H9 (cell line): ENCODE results near the gene PNPLA1. TPM values are rescaled to one million over a fixed set of nuclear protein-coding genes. Genes with fewer than 3 reads are reported as not detected.

ENCODE experiments used
- DNase-seq: peaks from one replicate; pipeline ENCODE4 v3.0.0-alpha.2; 2017
- H2AFZ ChIP-seq: one replicate; pipeline ENCODE4 v1.6.1; 2013; ENCODE audit warnings: mild to moderate bottlenecking, low read length, control low read depth, moderate library complexity
- H2AK5ac ChIP-seq: 2 replicates; pipeline ENCODE4 v1.6.1; 2013; ENCODE audit warnings: low read length, control low read depth, mixed read lengths; ENCODE audit not compliant: insufficient read length
- H2BK120ac ChIP-seq: one replicate; pipeline ENCODE4 v1.6.1; 2013; ENCODE audit warnings: low read depth, mild to moderate bottlenecking, low read length, control low read depth, inconsistent platforms; ENCODE audit not compliant: poor library complexity, severe bottlenecking
- H2BK12ac ChIP-seq: 2 replicates; pipeline ENCODE4 v1.6.1; 2013; ENCODE audit warnings: low read length, control low read depth, mixed read lengths, low read depth; ENCODE audit not compliant: insufficient read length
- H2BK15ac ChIP-seq: 2 replicates; pipeline ENCODE4 v1.6.1; 2013; ENCODE audit warnings: low read depth, low read length, control low read depth
- H2BK20ac ChIP-seq: one replicate; pipeline ENCODE4 v1.6.1; 2013; ENCODE audit warnings: low read depth, mild to moderate bottlenecking, low read length, control low read depth, inconsistent platforms; ENCODE audit not compliant: poor library complexity, severe bottlenecking
- H2BK5ac ChIP-seq: 2 replicates; pipeline ENCODE4 v1.6.1; 2013; ENCODE audit warnings: low read length, control low read depth, mixed read lengths; ENCODE audit not compliant: insufficient read length
- H3K14ac ChIP-seq: 2 replicates; pipeline ENCODE4 v1.6.1; 2013; ENCODE audit warnings: low read length, control low read depth; ENCODE audit not compliant: insufficient read depth
- H3K18ac ChIP-seq: 2 replicates; pipeline ENCODE4 v1.6.1; 2013; ENCODE audit warnings: low read depth, mild to moderate bottlenecking, mixed read lengths, low read length, control low read depth; ENCODE audit not compliant: insufficient read length
- H3K23ac ChIP-seq: 2 replicates; pipeline ENCODE4 v1.6.1; 2013; ENCODE audit warnings: low read length, control low read depth, mixed read lengths, low read depth; ENCODE audit not compliant: insufficient read length
- H3K23me2 ChIP-seq: 2 replicates; pipeline ENCODE4 v1.6.1; 2013; ENCODE audit warnings: low read depth, mild to moderate bottlenecking, mixed read lengths, low read length, control low read depth; ENCODE audit not compliant: insufficient read length, poor library complexity, severe bottlenecking
- H3K27ac ChIP-seq: 2 replicates; pipeline ENCODE4 v1.5.1; 2013; ENCODE audit warnings: low read length, control low read depth, mixed read lengths, low read depth; ENCODE audit not compliant: insufficient read length
- H3K27me3 ChIP-seq: 2 replicates; pipeline ENCODE4 v1.6.1; 2013; ENCODE audit warnings: low read length, control low read depth, inconsistent platforms; ENCODE audit not compliant: insufficient read depth
- H3K4ac ChIP-seq: 2 replicates; pipeline ENCODE4 v1.6.1; 2013; ENCODE audit warnings: low read depth, mild to moderate bottlenecking, control low read depth, inconsistent platforms, low read length, moderate library complexity
- H3K4me1 ChIP-seq: 2 replicates; pipeline ENCODE4 v1.6.1; 2013; ENCODE audit warnings: low read length, control low read depth, inconsistent platforms; ENCODE audit not compliant: insufficient read depth
- H3K4me2 ChIP-seq: 2 replicates; pipeline ENCODE4 v1.6.1; 2013; ENCODE audit warnings: low read length, control low read depth, mixed read lengths; ENCODE audit not compliant: insufficient read length, insufficient read depth
- H3K56ac ChIP-seq: 2 replicates; pipeline ENCODE4 v1.6.1; 2013; ENCODE audit warnings: low read depth, mild to moderate bottlenecking, mixed read lengths, low read length, control low read depth; ENCODE audit not compliant: insufficient read length
- H3K79me1 ChIP-seq: 2 replicates; pipeline ENCODE4 v1.6.1; 2013; ENCODE audit warnings: low read depth, mild to moderate bottlenecking, moderate library complexity, low read length, control low read depth, inconsistent platforms; ENCODE audit not compliant: insufficient read depth, poor library complexity, severe bottlenecking
- H3K79me2 ChIP-seq: 2 replicates; pipeline ENCODE4 v1.6.1; 2013; ENCODE audit warnings: low read length, control low read depth, inconsistent platforms; ENCODE audit not compliant: insufficient read depth
- H3K9ac ChIP-seq: 2 replicates; pipeline ENCODE4 v1.6.1; 2013; ENCODE audit warnings: low read length, control low read depth, mixed read lengths; ENCODE audit not compliant: insufficient read length; ENCODE audit errors: extremely low read depth
- H3K9me3 ChIP-seq: one replicate; pipeline ENCODE4 v1.6.1; 2013; ENCODE audit warnings: low read depth, low read length, inconsistent platforms; ENCODE audit not compliant: control insufficient read depth
- H3T11ph ChIP-seq: one replicate; pipeline ENCODE4 v1.6.1; 2013; ENCODE audit warnings: mild to moderate bottlenecking, low read length, control low read depth, inconsistent platforms
- H4K20me1 ChIP-seq: one replicate; pipeline ENCODE4 v1.6.1; 2013; ENCODE audit not compliant: control insufficient read depth, insufficient read length, insufficient read depth
- H4K5ac ChIP-seq: 2 replicates; pipeline ENCODE4 v1.6.1; 2013; ENCODE audit warnings: low read depth, mild to moderate bottlenecking, mixed read lengths, low read length, control low read depth; ENCODE audit not compliant: insufficient read length
- H4K8ac ChIP-seq: replicated peaks from 2 replicates; pipeline ENCODE4 v1.6.1; 2013; ENCODE audit warnings: low read length, control low read depth, mixed read lengths, low read depth; ENCODE audit not compliant: insufficient read length
- H4K91ac ChIP-seq: 2 replicates; pipeline ENCODE4 v1.6.1; 2013; ENCODE audit warnings: low read depth, mild to moderate bottlenecking, moderate library complexity, mixed read lengths, low read length, control low read depth; ENCODE audit not compliant: insufficient read length
- H3K27ac Mint-ChIP-seq, 3 experiments: 2 replicates in 2 of 3; 3 replicates in 1 of 3; pipeline ENCODE4 v1.8.0; 2020 to 2021; ENCODE audit warnings: mixed read lengths in 3 of 3, mild to moderate bottlenecking in 1 of 3, moderate library complexity in 1 of 3
- H3K27me3 Mint-ChIP-seq: 2 replicates; pipeline ENCODE4 v1.8.0; 2021; ENCODE audit warnings: low read depth, mild to moderate bottlenecking, moderate library complexity, mixed read lengths
- H3K36me3 Mint-ChIP-seq, 3 experiments: 2 replicates in 2 of 3; 3 replicates in 1 of 3; pipeline ENCODE4 v1.8.0; 2020 to 2021; ENCODE audit warnings: low read depth in 3 of 3, mixed read lengths in 3 of 3; ENCODE audit not compliant: insufficient read depth in 1 of 3
- H3K4me1 Mint-ChIP-seq, 2 experiments: 2 replicates each; pipeline ENCODE4 v1.8.0; 2020; ENCODE audit warnings: mixed read lengths in 2 of 2
- H3K4me3 Mint-ChIP-seq, 2 experiments: 2 replicates in 1 of 2; 3 replicates in 1 of 2; pipeline ENCODE4 v1.8.0; 2020 to 2021; ENCODE audit warnings: mild to moderate bottlenecking in 2 of 2, mixed read lengths in 2 of 2, moderate library complexity in 1 of 2
- H3K9me3 Mint-ChIP-seq, 2 experiments: 2 replicates in 1 of 2; 3 replicates in 1 of 2; pipeline ENCODE4 v1.8.0; 2020; ENCODE audit warnings: mild to moderate bottlenecking in 2 of 2, mixed read lengths in 2 of 2, moderate library complexity in 1 of 2
- CTCF ChIP-seq: fragments of 200-600 bp; sonication (generic); conservative IDR thresholded peaks from 3 replicates; pipeline ENCODE4 v1.8.0; 2021; ENCODE audit warnings: antibody characterized with exemption, mild to moderate bottlenecking
- WGBS: extraction: QIAGEN DNeasy Blood & Tissue Kit; methylation state at CpG from one replicate; pipeline ENCODE4 v1.1.7; 2013; ENCODE audit warnings: missing lambda C conversion rate, low lambda C conversion rate, mixed read lengths; ENCODE audit not compliant: insufficient read length; ENCODE audit errors: extremely low coverage; 5-methylcytosine and 5-hydroxymethylcytosine counted together
- total RNA-seq: library from RNA; stranded (reverse); gene quantifications from 2 replicates; pipeline ENCODE4 v1.2.1, GENCODE V29; 2021

PNPLA1 gene
- total RNA-seq, 1 experiment from 2014 or later = 0.09 TPM

GRCh38 chr6:36298027-36298426 is 28.2 kb downstream of the PNPLA1 start:
- H2BK120ac ChIP-seq = no peak overlapping the region
- TF ChIP-seq CTCF = no peak
- H3K36me3 Mint-ChIP-seq = no peaks in the 10 kb centered on the region; a peak in 1 of 7 replicates
- H3K23ac ChIP-seq = no peak overlapping the region
- WGBS = no CpG with 5 or more reads among the region's 4 CpGs
- H3K4me1 ChIP-seq = no peaks in the 10 kb centered on the region
- no peaks in the 10 kb centered on the region for H3K9me3 ChIP-seq
- no peak overlapping the region for H2BK15ac ChIP-seq
- no peak overlapping the region for H3K27ac ChIP-seq
- no peak overlapping the region for H3K4me2 ChIP-seq
- no peak overlapping the region for H3K9ac ChIP-seq
- H2BK20ac ChIP-seq = no peak overlapping the region
- H2AK5ac ChIP-seq = no peak overlapping the region
- no peak overlapping the region for H3K4me3 Mint-ChIP-seq
- H3K23me2 ChIP-seq = peaks cover 4% of the 10 kb centered on the region
- H3K79me2 ChIP-seq = no peaks in the 10 kb centered on the region
- H3K4me1 Mint-ChIP-seq = peaks cover 8 to 11% of the 10 kb centered on the region in 2 experiments
- no peak overlapping the region for H3K27ac Mint-ChIP-seq
- H2AFZ ChIP-seq = no peak overlapping the region
- H4K91ac ChIP-seq = no peak overlapping the region
- H3K14ac ChIP-seq = no peak overlapping the region
- no peaks in the 10 kb centered on the region for H3K79me1 ChIP-seq
- no peak for DNase-seq
- no peaks in the 10 kb centered on the region for H3K27me3 ChIP-seq
- H3K18ac ChIP-seq = no peak overlapping the region
- no peak overlapping the region for H2BK12ac ChIP-seq
- no peak overlapping the region for H3T11ph ChIP-seq
- no peaks in the 10 kb centered on the region for H4K20me1 ChIP-seq
- H2BK5ac ChIP-seq = no peak overlapping the region
- no peaks in the 10 kb centered on the region for H3K9me3 Mint-ChIP-seq
- H4K5ac ChIP-seq = no peak overlapping the region
- no peak overlapping the region for H3K56ac ChIP-seq
- H4K8ac ChIP-seq = no peak overlapping the region
- no peak overlapping the region for H3K4ac ChIP-seq
- H3K27me3 Mint-ChIP-seq = peaks cover 3% of the 10 kb centered on the region
